OCI-LY3 (cell line): ENCODE data around the gene IGFN1.

Experiments
- CTCF ChIP-seq: fragments of 200-600, 300-600 bp; sonication (generic); IDR thresholded peaks from 2 replicates; pipeline ENCODE4 v1.5.1; 2014; ENCODE audit warnings: antibody characterized with exemption, low read length, low read depth
- EZH2phosphoT487 ChIP-seq: fragments of 200-600 bp; shearing (Covaris generic); IDR thresholded peaks from 2 replicates; pipeline ENCODE4 v1.6.1; 2018; ENCODE audit warnings: antibody characterized with exemption, mixed run types, low read depth

GRCh38 chr1:201156346-201156745 is 34.3 kb upstream of the IGFN1 start:
- TF ChIP-seq CTCF: no peak
- TF ChIP-seq EZH2phosphoT487: no peak
